ENCODE measurements around the gene PPP1R27.

The PPP1R27 gene

DNA sequence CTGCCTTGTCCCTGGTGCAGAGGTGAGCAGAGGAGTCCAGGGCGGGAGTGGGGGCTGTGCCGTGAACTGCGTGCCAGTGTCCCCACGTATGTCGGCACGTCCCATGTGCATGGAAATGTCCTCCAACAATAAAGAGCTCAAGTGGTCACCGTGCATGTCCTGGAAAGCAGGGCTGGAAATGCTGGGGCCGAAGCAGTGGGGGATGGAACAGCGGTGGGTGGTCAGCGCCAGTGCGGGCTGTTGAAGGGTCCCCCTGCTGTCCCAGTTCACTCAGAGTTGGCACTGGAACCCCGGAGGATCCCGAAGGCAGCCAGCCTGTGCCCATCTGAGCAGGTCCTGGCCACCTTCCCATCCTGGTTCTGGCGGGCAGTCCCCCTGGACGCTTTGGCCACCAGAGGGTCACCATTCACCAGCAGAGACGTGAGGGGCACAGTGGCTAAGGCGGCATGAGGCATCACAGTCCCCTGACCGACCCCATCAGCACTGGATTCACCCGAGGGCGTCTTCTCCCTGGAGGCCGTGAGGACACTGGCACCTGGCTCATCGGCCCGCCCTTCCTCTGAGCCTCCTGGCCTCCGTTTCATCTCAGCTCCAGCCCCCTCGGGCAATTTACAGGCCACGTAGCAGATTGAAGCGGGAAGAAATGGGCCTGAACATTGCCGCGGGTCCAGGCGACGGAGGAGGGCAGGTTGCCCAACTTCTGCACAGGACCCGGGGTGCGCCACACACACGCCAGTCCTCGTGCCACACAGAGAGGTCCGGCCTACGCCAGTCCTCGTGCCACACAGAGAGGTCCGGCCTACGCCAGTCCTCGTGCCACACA lies 20.8 kb downstream of the PPP1R27 start:
- no peaks in the 10 kb centered on the region for H3K9me3 ChIP-seq (replicated peaks; ENCODE audit: insufficient read depth, low read length)
- H3K4me1 ChIP-seq (ENCODE audit: low read length), result peaks cover 8% of the 10 kb centered on the region
- no peaks in the 10 kb centered on the region for H3K36me3 ChIP-seq (replicated peaks; ENCODE audit: insufficient read depth, low read length)

DNA sequence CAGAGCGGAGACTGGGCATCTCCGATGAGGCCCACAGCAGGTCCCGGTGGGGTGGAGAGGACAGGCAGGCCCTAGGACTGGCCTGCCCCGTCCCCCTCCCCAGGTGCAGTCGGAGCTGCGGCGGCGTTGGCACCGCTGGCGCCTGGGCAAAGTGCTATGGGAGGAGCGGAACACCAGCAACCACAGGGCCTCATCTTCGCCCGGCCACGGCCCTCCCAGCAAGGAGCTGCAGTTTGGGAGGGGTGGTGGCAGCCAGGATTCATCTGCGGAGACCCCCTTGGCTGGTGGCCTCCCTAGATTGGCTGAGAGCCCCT lies 21.5 kb downstream of the PPP1R27 start:
- Histone ChIP-seq H4K20me1 (ENCODE audit: insufficient read depth, low read length) (no peaks in the 10 kb centered on the region), H3K9me3 (replicated peaks; ENCODE audit: insufficient read depth, low read length) (no peaks in the 10 kb centered on the region), H3K79me2 (ENCODE audit: low read length) (no peaks in the 10 kb centered on the region), H3K36me3 (replicated peaks; ENCODE audit: insufficient read depth, low read length) (no peaks in the 10 kb centered on the region), H3F3A (ENCODE audit: insufficient read depth, low read length) (peaks cover 3% of the 10 kb centered on the region; the same call in 1 of the 2 replicates), H3K4me3 (ENCODE audit: low read length) (no peak overlapping the region), H2AFZ (ENCODE audit: low read length) (no peak overlapping the region), H3K27me3 (replicated peaks; ENCODE audit: insufficient read depth, low read length) (peaks cover 76% of the 10 kb centered on the region), H3K9me2 (replicated peaks; ENCODE audit: insufficient read depth, low read length) (no peaks in the 10 kb centered on the region), H3K27ac (ENCODE audit: low read length) (no peak overlapping the region), H3K4me2 (ENCODE audit: low read depth, low read length) (no peak overlapping the region), H3K9ac (ENCODE audit: low read length) (no peak overlapping the region), H3K4me1 (ENCODE audit: low read length) (peaks cover 8% of the 10 kb centered on the region)
- DNase-seq, result no peak
- no peak for TF ChIP-seq EZH2 (optimal IDR thresholded peaks at IDR 0.05; ENCODE audit: low read depth, low read length)
- TF ChIP-seq EZH2phosphoT487 (IDR thresholded peaks at IDR 0.05; ENCODE audit: low read length), result no peak
- TF ChIP-seq, protein P1, sequence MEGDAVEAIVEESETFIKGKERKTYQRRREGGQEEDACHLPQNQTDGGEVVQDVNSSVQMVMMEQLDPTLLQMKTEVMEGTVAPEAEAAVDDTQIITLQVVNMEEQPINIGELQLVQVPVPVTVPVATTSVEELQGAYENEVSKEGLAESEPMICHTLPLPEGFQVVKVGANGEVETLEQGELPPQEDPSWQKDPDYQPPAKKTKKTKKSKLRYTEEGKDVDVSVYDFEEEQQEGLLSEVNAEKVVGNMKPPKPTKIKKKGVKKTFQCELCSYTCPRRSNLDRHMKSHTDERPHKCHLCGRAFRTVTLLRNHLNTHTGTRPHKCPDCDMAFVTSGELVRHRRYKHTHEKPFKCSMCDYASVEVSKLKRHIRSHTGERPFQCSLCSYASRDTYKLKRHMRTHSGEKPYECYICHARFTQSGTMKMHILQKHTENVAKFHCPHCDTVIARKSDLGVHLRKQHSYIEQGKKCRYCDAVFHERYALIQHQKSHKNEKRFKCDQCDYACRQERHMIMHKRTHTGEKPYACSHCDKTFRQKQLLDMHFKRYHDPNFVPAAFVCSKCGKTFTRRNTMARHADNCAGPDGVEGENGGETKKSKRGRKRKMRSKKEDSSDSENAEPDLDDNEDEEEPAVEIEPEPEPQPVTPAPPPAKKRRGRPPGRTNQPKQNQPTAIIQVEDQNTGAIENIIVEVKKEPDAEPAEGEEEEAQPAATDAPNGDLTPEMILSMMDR (IDR thresholded peaks at IDR 0.05; ENCODE audit: low read length), result no peak

More for the DNA sequence above, 20.8 kb downstream of the PPP1R27 start:
- no peaks in the 10 kb centered on the region for H3K79me2 ChIP-seq (ENCODE audit: low read length)
- DNase-seq, result no peak
- H3K27ac ChIP-seq (ENCODE audit: low read length), result no peak overlapping the region
- H2AFZ ChIP-seq (ENCODE audit: low read length), result no peak overlapping the region
- H3K4me3 ChIP-seq (ENCODE audit: low read length), result no peak overlapping the region
- H3F3A ChIP-seq (ENCODE audit: insufficient read depth, low read length), result peaks cover 3% of the 10 kb centered on the region; the same call in 1 of the 2 replicates
- peaks cover 71% of the 10 kb centered on the region for H3K27me3 ChIP-seq (replicated peaks; ENCODE audit: insufficient read depth, low read length)
- H3K4me2 ChIP-seq (ENCODE audit: low read depth, low read length), result no peak overlapping the region
- H3K9me2 ChIP-seq (replicated peaks; ENCODE audit: insufficient read depth, low read length), result no peaks in the 10 kb centered on the region
- TF ChIP-seq, protein P1 (IDR thresholded peaks at IDR 0.05; ENCODE audit: low read length), result no peak
- TF ChIP-seq EZH2 (optimal IDR thresholded peaks at IDR 0.05; ENCODE audit: low read depth, low read length) (no peak), EZH2phosphoT487 (IDR thresholded peaks at IDR 0.05; ENCODE audit: low read length) (no peak)
- no peaks in the 10 kb centered on the region for H4K20me1 ChIP-seq (ENCODE audit: insufficient read depth, low read length)
- no peak overlapping the region for H3K9ac ChIP-seq (ENCODE audit: low read length)

DNA sequence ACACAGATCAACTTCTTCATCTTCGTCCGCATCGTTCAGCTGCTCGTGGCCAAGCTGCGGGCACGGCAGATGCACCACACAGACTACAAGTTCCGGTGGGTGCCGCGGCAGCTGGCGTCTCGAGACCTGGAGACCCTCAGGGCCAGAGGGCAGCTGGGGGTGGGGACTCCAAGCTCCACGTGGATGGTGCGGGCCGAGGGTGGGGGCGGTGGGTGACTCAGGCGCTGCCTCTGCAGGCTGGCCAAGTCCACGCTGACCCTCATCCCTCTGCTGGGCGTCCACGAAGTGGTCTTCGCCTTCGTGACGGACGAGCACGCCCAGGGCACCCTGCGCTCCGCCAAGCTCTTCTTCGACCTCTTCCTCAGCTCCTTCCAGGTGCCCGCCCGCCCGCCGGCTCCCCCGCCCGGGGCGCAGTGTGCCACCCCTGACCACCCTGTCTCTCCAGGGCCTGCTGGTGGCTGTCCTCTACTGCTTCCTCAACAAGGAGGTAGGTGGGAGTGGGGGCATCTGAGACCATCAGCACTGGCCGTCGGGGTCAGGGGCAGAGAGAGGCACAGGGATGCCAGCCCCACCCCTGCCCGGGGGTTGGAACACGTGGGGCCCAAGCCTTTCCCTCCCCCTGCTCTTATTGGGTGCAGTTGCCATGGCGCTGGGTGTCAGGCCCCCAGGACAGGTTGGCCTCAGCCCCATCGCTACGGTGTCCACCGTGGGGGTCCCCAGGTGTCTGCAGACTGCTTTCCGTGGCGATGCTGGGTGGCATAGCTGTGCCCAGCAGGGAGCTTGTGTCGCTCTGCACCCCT lies 22.1 kb downstream of the PPP1R27 start:
- Histone ChIP-seq H2AFZ (ENCODE audit: low read length) (no peak overlapping the region), H3K27ac (ENCODE audit: low read length) (no peak overlapping the region), H3K36me3 (replicated peaks; ENCODE audit: insufficient read depth, low read length) (no peaks in the 10 kb centered on the region), H3K27me3 (replicated peaks; ENCODE audit: insufficient read depth, low read length) (peaks cover 76% of the 10 kb centered on the region), H3K9me3 (replicated peaks; ENCODE audit: insufficient read depth, low read length) (no peaks in the 10 kb centered on the region), H4K20me1 (ENCODE audit: insufficient read depth, low read length) (no peaks in the 10 kb centered on the region), H3K4me3 (ENCODE audit: low read length) (no peak overlapping the region), H3K9me2 (replicated peaks; ENCODE audit: insufficient read depth, low read length) (no peaks in the 10 kb centered on the region), H3F3A (ENCODE audit: insufficient read depth, low read length) (peaks cover 3% of the 10 kb centered on the region; the same call in 1 of the 2 replicates), H3K4me2 (ENCODE audit: low read depth, low read length) (no peak overlapping the region), H3K79me2 (ENCODE audit: low read length) (no peaks in the 10 kb centered on the region), H3K9ac (ENCODE audit: low read length) (no peak overlapping the region), H3K4me1 (ENCODE audit: low read length) (peaks cover 8% of the 10 kb centered on the region)
- DNase-seq, result no peak
- no peak for TF ChIP-seq EZH2 (optimal IDR thresholded peaks at IDR 0.05; ENCODE audit: low read depth, low read length)
- TF ChIP-seq, protein P1 (IDR thresholded peaks at IDR 0.05; ENCODE audit: low read length), result no peak
- TF ChIP-seq EZH2phosphoT487 (IDR thresholded peaks at IDR 0.05; ENCODE audit: low read length), result no peak
